Testis (tissue), 3 donors: ENCODE results near the gene CACNB2. TPM values are rescaled to one million over a fixed set of nuclear protein-coding genes. Genes with fewer than 3 reads are reported as not detected.
A peak's percentile ranks its signal among the peaks of the same experiment; 100 is the strongest.

Source experiments
- DNase-seq: peaks from one replicate; pipeline ENCODE4 v3.0.0-alpha.2; 2019
- H3K27ac ChIP-seq, 2 donors: fragments of 200-600 bp; sonication (generic); one replicate each; pipeline ENCODE4 v1.5.1; 2019
- H3K27me3 ChIP-seq: fragments of 200-600 bp; sonication (generic); one replicate; pipeline ENCODE4 v1.5.1; 2019
- H3K36me3 ChIP-seq: fragments of 200-600 bp; sonication (generic); one replicate; pipeline ENCODE4 v1.5.1; 2017; ENCODE audit warnings: low read depth; ENCODE audit errors: missing control alignments
- H3K4me1 ChIP-seq: fragments of 200-600 bp; sonication (generic); one replicate; pipeline ENCODE4 v1.5.1; 2019
- H3K4me3 ChIP-seq, 2 donors: fragments of 200-600 bp; sonication (generic); one replicate each; pipeline ENCODE4 v1.5.1; 2017 to 2019
- H3K9me3 ChIP-seq: fragments of 200-600 bp; sonication (generic); one replicate; pipeline ENCODE4 v1.5.1; 2017
- CTCF ChIP-seq, 3 experiments: fragments of 450-650 bp in 2 of 3; fragments of 200-600 bp in 1 of 3; sonication (generic) in 1 of 3; IDR thresholded peaks; one replicate each; pipeline ENCODE4 v1.5.1; 2016 to 2019; ENCODE audit warnings: antibody characterized with exemption in 3 of 3, mild to moderate bottlenecking in 2 of 3, moderate library complexity in 1 of 3
- POLR2A ChIP-seq: fragments of 450-650 bp; IDR thresholded peaks from one replicate; pipeline ENCODE4 v1.6.1; 2017; ENCODE audit warnings: antibody characterized with exemption, mild to moderate bottlenecking, moderate library complexity
- WGBS, 2 donors: methylation state at CpG; one replicate each; pipeline ENCODE4 v1.1.5; 2018; 5-methylcytosine and 5-hydroxymethylcytosine counted together
- intact Hi-C: fragments of 100-400 bp; cut with DNase I; formaldehyde crosslinking; loops from one replicate; pipeline ENCODE4 v1.15.1; 2023; ENCODE audit warnings: low total_unique reads
- polyA plus RNA-seq: library from polyadenylated mRNA; stranded (reverse); fragments of 350-450 nt; fragmentation: Illumina TruSeq; extraction: RNeasy Lipid Tissue Mini Kit (QIAGEN cat#74804); gene quantifications from one replicate; pipeline ENCODE4 v1.2.3, GENCODE V29; 2014; ENCODE audit warnings: low read depth, low replicate concordance; ENCODE audit not compliant: insufficient read depth
- total RNA-seq, 2 donors: library from RNA; depleted of rRNA; stranded (reverse); fragments of >200 nt; gene quantifications; one replicate each; pipeline ENCODE4 v1.2.3, GENCODE V29; 2016

Gene CACNB2
- total and polyA plus RNA-seq, 3 donors from 2014 or later: 1.3 to 4.8 (median 1.4) TPM

- intact Hi-C loops: no loop called here
- no peak for DNase-seq
- Histone ChIP-seq H3K36me3 (no peaks in the 10 kb centered on the region), H3K9me3 (no peaks in the 10 kb centered on the region), H3K27me3 (no peaks in the 10 kb centered on the region), H3K4me1 (no peaks in the 10 kb centered on the region), H3K27ac (no peak overlapping the region), H3K4me3 (no peak overlapping the region)
- 80 to 87% methylated on average over 3 of the region's 3 CpGs for WGBS, 2 donors
- TF ChIP-seq CTCF (IDR thresholded peaks at IDR 0.05) (no peak), POLR2A (no peak)
Measured at GRCh38 chr10:18306031-18306430, 165.8 kb downstream of the CACNB2 start.

GRCh38 chr10:18308600-18308999 is 168.4 kb downstream of the CACNB2 start:
- no peak overlapping the region for H3K27ac ChIP-seq
- no peaks in the 10 kb centered on the region for H3K9me3 ChIP-seq
- peaks cover 12% of the 10 kb centered on the region for H3K4me1 ChIP-seq
- no peak for DNase-seq
- H3K4me3 ChIP-seq: no peak overlapping the region
- H3K27me3 ChIP-seq: no peaks in the 10 kb centered on the region
- 16 to 39% methylated on average over 3 of the region's 3 CpGs for WGBS, 2 donors
- H3K36me3 ChIP-seq: no peaks in the 10 kb centered on the region
- TF ChIP-seq POLR2A: no peak
- intact Hi-C loops: no loop called here

GRCh38 chr10:18310761-18311160 is 170.5 kb downstream of the CACNB2 start:
- DNase-seq: no peak
- TF ChIP-seq CTCF (IDR thresholded peaks at IDR 0.05): no peak
- TF ChIP-seq POLR2A: no peak
- Histone ChIP-seq H3K27ac (no peak overlapping the region), H3K4me3 (no peak overlapping the region), H3K27me3 (no peaks in the 10 kb centered on the region), H3K36me3 (no peaks in the 10 kb centered on the region), H3K9me3 (no peaks in the 10 kb centered on the region), H3K4me1 (peaks cover 12% of the 10 kb centered on the region)
- intact Hi-C loops: no loop called here
- WGBS, 2 donors: 89 to 95% methylated on average over 2 of the region's 2 CpGs

- Histone ChIP-seq H3K4me3 (no peak overlapping the region), H3K27ac (peak overlapping the region in 1 of 2 donors; percentile 46), H3K9me3 (no peaks in the 10 kb centered on the region), H3K4me1 (peaks cover 12% of the 10 kb centered on the region), H3K27me3 (no peaks in the 10 kb centered on the region), H3K36me3 (no peaks in the 10 kb centered on the region)
- intact Hi-C loops: no loop called here
- 14 to 27% methylated on average over 7 of the region's 7 CpGs for WGBS, 2 donors
- TF ChIP-seq CTCF (IDR thresholded peaks at IDR 0.05): peak; percentile 34 to 55 (median 53)
- no peak for TF ChIP-seq POLR2A
- DNase-seq: peak; percentile 56
Measured at GRCh38 chr10:18312374-18313139, 172.3 kb downstream of the CACNB2 start.

GRCh38 chr10:18313140-18313530 is 172.9 kb downstream of the CACNB2 start:
- Histone ChIP-seq H3K27me3 (no peaks in the 10 kb centered on the region), H3K27ac (peak overlapping the region in 1 of 2 donors; percentile 46), H3K4me3 (no peak overlapping the region), H3K36me3 (no peaks in the 10 kb centered on the region), H3K9me3 (no peaks in the 10 kb centered on the region), H3K4me1 (peaks cover 12% of the 10 kb centered on the region)
- DNase-seq: peak; percentile 31
- 40 to 41% methylated on average over 10 of the region's 10 CpGs for WGBS, 2 donors
- TF ChIP-seq POLR2A: no peak
- no peak for TF ChIP-seq CTCF (IDR thresholded peaks at IDR 0.05)
- intact Hi-C loops: no loop called here
